ENCODE data around the gene UBE2Q2.
"Not testable (repeated sequence)": the region's sequence is repeated elsewhere in the genome, so short reads cannot be mapped to it uniquely, and the experiment has no call there.

Gene UBE2Q2

GRCh38 chr15:75823860-75824613 lies 19.2 kb upstream of the UBE2Q2 start:
- DNase-seq (ENCODE audit: low spot score) = no peak

- DNase-seq (ENCODE audit: low spot score) = no peak
Measured at GRCh38 chr15:75827691-75828090, 15.6 kb upstream of the UBE2Q2 start.

GRCh38 chr15:75828429-75828828 lies 14.8 kb upstream of the UBE2Q2 start:
- DNase-seq (ENCODE audit: low spot score) = no peak

- DNase-seq (ENCODE audit: low spot score) = no peak
Measured at GRCh38 chr15:75830910-75831805, 12.1 kb upstream of the UBE2Q2 start.

- no peak for DNase-seq (ENCODE audit: low spot score)
Measured at GRCh38 chr15:75831806-75832102, 11.5 kb upstream of the UBE2Q2 start.

GRCh38 chr15:75832114-75832513 lies 11.1 kb upstream of the UBE2Q2 start:
- DNase-seq (ENCODE audit: low spot score) = no peak

- DNase-seq (ENCODE audit: low spot score) = no peak
Measured at GRCh38 chr15:75834021-75834420, 9.2 kb upstream of the UBE2Q2 start.

- DNase-seq (ENCODE audit: low spot score) = no peak
Measured at GRCh38 chr15:75835990-75836958, 7.0 kb upstream of the UBE2Q2 start.

GRCh38 chr15:75836959-75837334 lies 6.3 kb upstream of the UBE2Q2 start:
- no peak for DNase-seq (ENCODE audit: low spot score)

GRCh38 chr15:75840659-75841058 lies 2.6 kb upstream of the UBE2Q2 start:
- DNase-seq (ENCODE audit: low spot score) = no peak

- no peak for DNase-seq (ENCODE audit: low spot score)
Measured at GRCh38 chr15:75841626-75842025, 1.6 kb upstream of the UBE2Q2 start.

GRCh38 chr15:75843678-75844581 lies 683 bp downstream of the UBE2Q2 start:
- peak; percentile 67 for DNase-seq (ENCODE audit: low spot score)

- DNase-seq (ENCODE audit: low spot score) = no peak
Measured at GRCh38 chr15:75844629-75845335, 1.5 kb downstream of the UBE2Q2 start.

- no peak for DNase-seq (ENCODE audit: low spot score)
Measured at GRCh38 chr15:75849167-75849566, 5.9 kb downstream of the UBE2Q2 start.

- DNase-seq (ENCODE audit: low spot score) = no peak
Measured at GRCh38 chr15:75850708-75851107, 7.5 kb downstream of the UBE2Q2 start.

- not testable (repeated sequence) for DNase-seq (ENCODE audit: low spot score)
Measured at GRCh38 chr15:75851566-75851965, 8.3 kb downstream of the UBE2Q2 start.

GRCh38 chr15:75857886-75858285 lies 14.6 kb downstream of the UBE2Q2 start:
- no peak for DNase-seq (ENCODE audit: low spot score)

- DNase-seq (ENCODE audit: low spot score) = no peak
Measured at GRCh38 chr15:75861750-75862402, 18.6 kb downstream of the UBE2Q2 start.

GRCh38 chr15:75862796-75863195 lies 19.5 kb downstream of the UBE2Q2 start:
- no peak for DNase-seq (ENCODE audit: low spot score)

All from NAMALWA (cell line).